Hepatocyte (in vitro differentiated cells): ENCODE results near the gene SLC66A3. TPM values are rescaled to one million over a fixed set of nuclear protein-coding genes. Genes with fewer than 3 reads are reported as not detected.

Experiments used
- DNase-seq: peaks from one replicate; pipeline ENCODE4 v3.0.0-alpha.2; 2016; ENCODE audit warnings: low spot score
- H2AFZ ChIP-seq: fragments of 200-600 bp; sonication (generic); 2 replicates; pipeline ENCODE4 v1.6.0; 2016; ENCODE audit warnings: antibody characterized with exemption, mild to moderate bottlenecking
- H3K27ac ChIP-seq: fragments of 200-600 bp; sonication (generic); 2 replicates; pipeline ENCODE4 v1.5.1; 2016; ENCODE audit warnings: mild to moderate bottlenecking
- H3K27me3 ChIP-seq: fragments of 200-600 bp; sonication (generic); 2 replicates; pipeline ENCODE4 v1.6.1; 2016
- H3K36me3 ChIP-seq: fragments of 200-600 bp; sonication (generic); replicated peaks from 2 replicates; pipeline ENCODE4 v1.5.1; 2016; ENCODE audit warnings: low read depth; ENCODE audit not compliant: insufficient read depth
- H3K4me1 ChIP-seq: fragments of 200-600 bp; sonication (generic); 2 replicates; pipeline ENCODE4 v1.5.1; 2016; ENCODE audit warnings: mild to moderate bottlenecking, moderate library complexity; ENCODE audit not compliant: insufficient read depth
- H3K4me2 ChIP-seq: fragments of 200-600 bp; sonication (generic); 2 replicates; pipeline ENCODE4 v1.6.0; 2016
- H3K4me3 ChIP-seq: fragments of 200-600 bp; sonication (generic); 2 replicates; pipeline ENCODE4 v1.5.1; 2016; ENCODE audit warnings: mild to moderate bottlenecking
- H3K79me2 ChIP-seq: fragments of 200-600 bp; sonication (generic); 2 replicates; pipeline ENCODE4 v1.6.0; 2017; ENCODE audit warnings: mild to moderate bottlenecking
- H3K9me2 ChIP-seq: fragments of 200-600 bp; sonication (generic); replicated peaks from 2 replicates; pipeline ENCODE4 v1.6.0; 2017; ENCODE audit warnings: mild to moderate bottlenecking; ENCODE audit not compliant: insufficient read depth
- H3K9me3 ChIP-seq: fragments of 200-600 bp; sonication (generic); 2 replicates; pipeline ENCODE4 v1.5.1; 2016; ENCODE audit warnings: low read depth, mild to moderate bottlenecking
- H4K20me1 ChIP-seq: fragments of 200-600 bp; sonication (generic); 2 replicates; pipeline ENCODE4 v1.6.0; 2016; ENCODE audit warnings: mild to moderate bottlenecking; ENCODE audit not compliant: insufficient read depth, poor library complexity, severe bottlenecking
- CTCF ChIP-seq: fragments of 200-600 bp; sonication (generic); IDR thresholded peaks from 2 replicates; pipeline ENCODE4 v1.5.1; 2016; ENCODE audit warnings: antibody characterized with exemption, mild to moderate bottlenecking; ENCODE audit not compliant: poor library complexity
- EZH2 ChIP-seq: fragments of 200-600 bp; sonication (generic); IDR thresholded peaks from 2 replicates; pipeline ENCODE4 v1.6.1; 2016; ENCODE audit warnings: antibody characterized with exemption, mild to moderate bottlenecking, borderline replicate concordance
- EZH2phosphoT487 ChIP-seq: fragments of 200-600 bp; sonication (generic); IDR thresholded peaks from one replicate; pipeline ENCODE4 v1.6.1; 2018; ENCODE audit warnings: antibody characterized with exemption, mild to moderate bottlenecking, low read depth, moderate library complexity; ENCODE audit not compliant: unreplicated experiment, severe bottlenecking
- WGBS: methylation state at CpG from one replicate; pipeline ENCODE4 v1.1.6; 2016; ENCODE audit warnings: low lambda C conversion rate; ENCODE audit errors: missing lambda C conversion rate; 5-methylcytosine and 5-hydroxymethylcytosine counted together
- polyA plus RNA-seq: library from polyadenylated mRNA; unstranded; fragments of >200 nt; fragmentation: Nextera tagmentation; extraction: Ambion mirVana; gene quantifications from 2 replicates; pipeline ENCODE4 v1.2.1, GENCODE V29; 2016
- total RNA-seq: library from RNA; depleted of rRNA; stranded (reverse); fragments of >200 nt; gene quantifications from 2 replicates; pipeline ENCODE4 v1.2.3, GENCODE V29; 2014

SLC66A3 gene
- total and polyA plus RNA-seq, 2 experiments from 2014 or later: 24.3 to 26.8 TPM

- Histone ChIP-seq H3K79me2 (no peaks in the 10 kb centered on the region), H3K4me2 (no peak overlapping the region), H3K9me3 (no peaks in the 10 kb centered on the region), H3K27me3 (no peaks in the 10 kb centered on the region), H3K36me3 (no peaks in the 10 kb centered on the region), H4K20me1 (no peaks in the 10 kb centered on the region), H3K4me3 (no peak overlapping the region), H3K27ac (no peak overlapping the region), H3K9me2 (no peaks in the 10 kb centered on the region), H3K4me1 (no peaks in the 10 kb centered on the region), H2AFZ (no peak overlapping the region)
- DNase-seq: no peak
- TF ChIP-seq EZH2phosphoT487 (no peak), EZH2 (no peak), CTCF (no peak)
- 60% methylated on average over 5 of the region's 5 CpGs for WGBS
Observed at GRCh38 chr2:11177871-11178690, 22.8 kb downstream of the SLC66A3 start.

- H3K27ac ChIP-seq: no peak overlapping the region
- H3K4me2 ChIP-seq: no peak overlapping the region
- no peak overlapping the region for H2AFZ ChIP-seq
- H3K27me3 ChIP-seq: no peaks in the 10 kb centered on the region
- no peaks in the 10 kb centered on the region for H3K4me1 ChIP-seq
- no peaks in the 10 kb centered on the region for H4K20me1 ChIP-seq
- H3K9me2 ChIP-seq: no peaks in the 10 kb centered on the region
- H3K4me3 ChIP-seq: no peak overlapping the region
- no peak for DNase-seq
- TF ChIP-seq EZH2phosphoT487 (no peak), EZH2 (no peak), CTCF (no peak)
- H3K36me3 ChIP-seq: no peaks in the 10 kb centered on the region
- no peaks in the 10 kb centered on the region for H3K79me2 ChIP-seq
- H3K9me3 ChIP-seq: no peaks in the 10 kb centered on the region
- WGBS: 69% methylated on average over 4 of the region's 4 CpGs
Observed at GRCh38 chr2:11179196-11179595, 23.9 kb downstream of the SLC66A3 start.

GRCh38 chr2:11179899-11180298 lies 24.6 kb downstream of the SLC66A3 start:
- H3K27ac ChIP-seq: no peak overlapping the region
- no peaks in the 10 kb centered on the region for H3K36me3 ChIP-seq
- no peak for TF ChIP-seq EZH2phosphoT487
- no peak for TF ChIP-seq CTCF
- no peak for TF ChIP-seq EZH2
- no peaks in the 10 kb centered on the region for H3K9me3 ChIP-seq
- no peak overlapping the region for H3K4me2 ChIP-seq
- no peaks in the 10 kb centered on the region for H3K4me1 ChIP-seq
- no peak overlapping the region for H2AFZ ChIP-seq
- no peaks in the 10 kb centered on the region for H3K27me3 ChIP-seq
- DNase-seq: no peak
- no peaks in the 10 kb centered on the region for H4K20me1 ChIP-seq
- 89% methylated on average over 4 of the region's 4 CpGs for WGBS
- H3K9me2 ChIP-seq: no peaks in the 10 kb centered on the region
- no peaks in the 10 kb centered on the region for H3K79me2 ChIP-seq
- no peak overlapping the region for H3K4me3 ChIP-seq
